AG04450 (cell line): Measurements from ENCODE around the gene DGKH. TPM values are rescaled to one million over a fixed set of nuclear protein-coding genes. Genes with fewer than 3 reads are reported as not detected.
A peak's percentile ranks its signal among the peaks of the same experiment; 100 is the strongest.

ENCODE experiments used
- CTCF ChIA-PET: fragments of 300-600, 350-600 bp; formaldehyde crosslinking; extraction: SDS; loops from one replicate; lab custom pipeline; 2022; ENCODE audit warnings: antibody characterized with exemption, inconsistent platforms; lab: Charles Lee
- POLR2A ChIA-PET: fragments of 350-600 bp; formaldehyde crosslinking; extraction: SDS; loops from one replicate; lab custom pipeline; 2021; ENCODE audit warnings: antibody characterized with exemption, inconsistent platforms; lab: Yijun Ruan, JAX
- DNase-seq: peaks from one replicate; pipeline ENCODE4 v3.0.0-alpha.2; 2011; ENCODE audit warnings: low read depth, low spot score
- H3K27ac ChIP-seq: one replicate; pipeline ENCODE4 v1.5.1; 2012; ENCODE audit warnings: low read depth, low read length, control low read depth
- H3K27me3 ChIP-seq: one replicate; pipeline ENCODE4 v1.6.0; 2012; ENCODE audit warnings: low read length; ENCODE audit not compliant: control insufficient read depth, insufficient read depth
- H3K4me3 ChIP-seq: 2 replicates; pipeline ENCODE4 v1.5.1; 2011; ENCODE audit warnings: mild to moderate bottlenecking, low read depth, low read length, control low read depth
- H3K9me3 ChIP-seq: 2 replicates; pipeline ENCODE4 v1.5.1; 2012; ENCODE audit warnings: low read length; ENCODE audit not compliant: control insufficient read depth, insufficient read depth
- polyA plus RNA-seq: library from polyadenylated mRNA; depleted of rRNA; stranded (reverse); fragments of >200 nt; gene quantifications from 2 replicates; pipeline ENCODE4 v1.2.3, GENCODE V29; 2011
- TF ChIP-seq, protein P1 (sequence below): IDR thresholded peaks from 2 replicates; pipeline ENCODE4 v1.5.1; 2011; ENCODE audit warnings: low read depth, low read length, control low read depth, inconsistent platforms

The DGKH gene
- polyA plus RNA-seq, 1 experiment: 4.3 TPM

DNA sequence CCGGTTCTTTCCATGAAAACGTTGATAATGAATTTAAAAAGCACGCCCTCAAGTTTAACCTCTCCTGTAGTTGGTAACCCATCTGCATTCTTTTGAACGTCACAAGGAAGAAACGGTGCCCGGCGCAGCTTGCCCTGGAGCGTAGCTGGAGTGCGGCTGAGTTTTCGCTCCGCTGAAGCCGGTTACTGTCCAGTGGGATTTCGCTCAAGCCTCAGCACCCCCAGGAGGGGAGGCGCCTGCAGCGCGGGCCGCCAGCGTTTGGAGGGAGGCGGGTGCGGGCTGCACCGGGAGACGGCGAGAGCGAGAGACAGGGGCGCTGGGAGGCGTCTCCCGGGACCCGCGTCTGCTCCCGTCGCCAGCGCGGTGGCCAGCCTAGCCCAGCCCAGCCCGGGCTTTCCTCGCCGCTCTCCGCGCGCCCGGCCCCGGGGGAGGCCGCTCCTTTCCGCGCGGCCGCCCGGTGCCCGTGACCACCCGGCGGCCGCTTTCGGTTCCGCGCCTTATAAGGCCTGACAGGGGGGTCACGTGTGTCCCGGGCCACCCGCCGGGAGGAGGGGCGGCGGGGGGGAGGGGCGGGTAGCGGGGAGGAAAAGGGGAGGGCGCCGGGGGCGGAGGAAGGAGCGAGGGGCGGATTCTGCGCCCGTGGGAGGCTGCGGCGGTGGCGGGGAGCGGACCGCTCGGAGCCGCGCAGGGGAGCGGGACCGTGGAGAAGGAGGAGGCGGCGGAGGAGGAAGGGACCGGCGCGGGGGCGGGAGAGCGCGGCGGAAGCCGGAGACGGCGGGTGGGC, 8.3 kb upstream of the DGKH start:
- Histone ChIP-seq H3K9me3 (peaks cover 3% of the 10 kb centered on the region), H3K27me3 (no peaks in the 10 kb centered on the region), H3K27ac (peak overlapping the region; percentile 83), H3K4me3 (peak overlapping the region; percentile 84)
- peak; percentile 69 for DNase-seq
- POLR2A ChIA-PET: interaction anchor here (0.9 to 1.1 kb wide), 2 partner anchors 77 to 79 kb away, joined by 4 to 5 read pairs; partner anchors contain the start of gene VWA8
- CTCF ChIA-PET: interaction anchor here (3.1 kb wide), 1 partner anchor 372 kb away, joined by 29 read pairs; no protein-coding TSS in a partner anchor
- TF ChIP-seq, protein P1, sequence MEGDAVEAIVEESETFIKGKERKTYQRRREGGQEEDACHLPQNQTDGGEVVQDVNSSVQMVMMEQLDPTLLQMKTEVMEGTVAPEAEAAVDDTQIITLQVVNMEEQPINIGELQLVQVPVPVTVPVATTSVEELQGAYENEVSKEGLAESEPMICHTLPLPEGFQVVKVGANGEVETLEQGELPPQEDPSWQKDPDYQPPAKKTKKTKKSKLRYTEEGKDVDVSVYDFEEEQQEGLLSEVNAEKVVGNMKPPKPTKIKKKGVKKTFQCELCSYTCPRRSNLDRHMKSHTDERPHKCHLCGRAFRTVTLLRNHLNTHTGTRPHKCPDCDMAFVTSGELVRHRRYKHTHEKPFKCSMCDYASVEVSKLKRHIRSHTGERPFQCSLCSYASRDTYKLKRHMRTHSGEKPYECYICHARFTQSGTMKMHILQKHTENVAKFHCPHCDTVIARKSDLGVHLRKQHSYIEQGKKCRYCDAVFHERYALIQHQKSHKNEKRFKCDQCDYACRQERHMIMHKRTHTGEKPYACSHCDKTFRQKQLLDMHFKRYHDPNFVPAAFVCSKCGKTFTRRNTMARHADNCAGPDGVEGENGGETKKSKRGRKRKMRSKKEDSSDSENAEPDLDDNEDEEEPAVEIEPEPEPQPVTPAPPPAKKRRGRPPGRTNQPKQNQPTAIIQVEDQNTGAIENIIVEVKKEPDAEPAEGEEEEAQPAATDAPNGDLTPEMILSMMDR: 0 out of 2 replicates have a peak, but pooled peaks have one; percentile 7

DNA sequence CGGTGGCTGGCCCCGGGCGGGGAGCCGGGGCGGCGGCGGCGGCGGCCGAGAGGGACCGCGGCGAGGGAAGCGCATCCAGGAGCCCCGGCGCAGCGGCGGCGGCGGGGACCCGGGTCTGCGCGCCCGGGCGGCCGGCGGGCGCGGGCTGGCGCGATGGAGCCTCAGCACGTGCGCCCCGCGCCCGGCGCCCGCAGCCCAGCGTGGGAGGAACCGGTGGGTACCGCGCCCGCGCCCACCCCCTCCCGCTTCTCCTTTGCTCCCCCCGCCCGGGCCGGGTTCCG, 7.8 kb upstream of the DGKH start:
- TF ChIP-seq, protein P1: no peak
- POLR2A ChIA-PET: no interaction called here
- CTCF ChIA-PET: interaction anchor here (3.1 kb wide), 1 partner anchor 372 kb away, joined by 29 read pairs; no protein-coding TSS in a partner anchor
- peak overlapping the region; percentile 84 for H3K4me3 ChIP-seq
- DNase-seq: no peak
- peak overlapping the region; percentile 54 for H3K27ac ChIP-seq
- no peaks in the 10 kb centered on the region for H3K27me3 ChIP-seq
- peaks cover 3% of the 10 kb centered on the region for H3K9me3 ChIP-seq

DNA sequence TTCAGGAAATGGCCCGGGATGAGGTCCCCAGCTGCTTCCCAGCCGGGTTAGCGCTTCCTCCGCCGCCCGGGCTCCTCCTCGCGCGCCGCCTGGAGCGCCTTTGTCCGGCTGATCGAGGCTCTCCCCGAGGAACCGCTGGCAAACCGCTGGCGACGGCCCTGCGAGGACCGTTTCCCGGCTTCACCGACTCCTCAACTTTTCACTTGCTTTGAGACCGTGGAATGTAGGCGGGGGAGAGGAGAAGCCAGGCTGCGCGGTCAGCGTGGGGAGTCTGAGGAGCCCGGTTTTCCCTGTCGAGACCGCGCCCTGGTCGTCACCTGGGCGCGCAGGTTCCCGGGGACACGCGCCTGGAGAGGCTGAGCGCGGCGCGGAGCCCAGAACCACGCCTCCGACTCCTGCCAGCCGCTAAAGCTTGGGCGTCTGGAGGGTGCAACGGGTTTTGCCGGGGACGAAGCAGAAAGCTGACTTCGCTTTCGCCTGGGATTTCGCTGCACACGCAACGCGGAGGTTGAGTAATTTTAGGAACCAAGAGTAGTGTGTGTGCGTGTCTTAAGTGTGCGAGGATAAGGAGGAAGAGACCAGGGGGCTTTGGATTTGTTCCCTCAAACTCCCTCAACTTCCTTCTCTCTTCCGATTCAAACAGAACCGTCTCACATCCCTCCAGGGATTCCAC, 7.3 kb upstream of the DGKH start:
- no peak for DNase-seq
- POLR2A ChIA-PET: interaction anchor here (0.7 kb wide), 1 partner anchor 64 kb away, joined by 3 read pairs; no protein-coding TSS in a partner anchor
- Histone ChIP-seq H3K4me3 (peak overlapping the region; percentile 84), H3K27me3 (no peaks in the 10 kb centered on the region), H3K27ac (peak overlapping the region; percentile 54), H3K9me3 (peaks cover 3% of the 10 kb centered on the region)
- CTCF ChIA-PET: interaction anchor here (1.3 to 3.1 kb wide), 3 partner anchors 16 to 373 kb away, joined by 3 to 29 read pairs (median 4); no protein-coding TSS in a partner anchor
- TF ChIP-seq, protein P1: no peak

DNA sequence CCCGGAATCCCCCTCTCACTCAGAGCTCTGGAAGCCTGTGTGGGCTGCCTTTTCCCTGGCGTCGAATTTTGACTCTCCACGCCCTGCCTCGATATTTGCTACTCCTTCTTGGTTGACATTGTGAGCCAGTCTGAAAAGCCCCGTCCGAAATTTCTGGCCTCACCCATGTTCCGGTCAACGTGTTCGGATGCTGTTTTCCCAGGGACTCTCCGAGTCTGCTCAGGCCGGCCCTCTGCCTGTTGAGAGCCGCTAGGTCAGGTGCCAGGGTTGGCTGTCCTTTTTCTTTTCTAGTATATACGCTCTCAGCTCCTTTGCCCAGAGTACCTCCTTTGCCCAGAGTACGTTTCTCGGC, 6.8 kb upstream of the DGKH start:
- peak overlapping the region; percentile 84 for H3K4me3 ChIP-seq
- ChIA-PET CTCF (interaction anchor here (0.7 to 3.1 kb wide), 5 partner anchors 17 to 373 kb away, joined by 3 to 29 read pairs (median 3); no protein-coding TSS in a partner anchor), POLR2A (interaction anchor here (0.7 kb wide), 1 partner anchor 64 kb away, joined by 3 read pairs; no protein-coding TSS in a partner anchor)
- DNase-seq: no peak
- no peak overlapping the region for H3K27ac ChIP-seq
- TF ChIP-seq, protein P1: peak; percentile 77
- H3K9me3 ChIP-seq: peaks cover 3% of the 10 kb centered on the region
- H3K27me3 ChIP-seq: no peaks in the 10 kb centered on the region
